DOHH2 (cell line): ENCODE measurements around the gene ARHGAP20.
"Not testable (repeated sequence)": the region's sequence is repeated elsewhere in the genome, so short reads cannot be mapped to it uniquely, and the experiment has no call there.

Source experiments
- H3F3A ChIP-seq: fragments of 200-600 bp; sonication (generic), shearing (Covaris generic); 2 replicates; pipeline ENCODE4 v1.6.0; 2016; ENCODE audit warnings: antibody characterized with exemption, mild to moderate bottlenecking; ENCODE audit not compliant: control insufficient read depth, insufficient read depth
- H3K27ac ChIP-seq: fragments of 200-600 bp; sonication (generic); 2 replicates; pipeline ENCODE4 v1.5.1; 2014; ENCODE audit warnings: low read depth, mild to moderate bottlenecking, low read length, moderate library complexity
- H3K27me3 ChIP-seq: fragments of 200-600 bp; sonication (generic); 2 replicates; pipeline ENCODE4 v1.6.1; 2014; ENCODE audit warnings: mild to moderate bottlenecking, low read length, mixed read lengths; ENCODE audit not compliant: control insufficient read depth
- H3K36me3 ChIP-seq: fragments of 200-600 bp; sonication (generic); 2 replicates; pipeline ENCODE4 v1.6.1; 2014; ENCODE audit warnings: mild to moderate bottlenecking, low read length, moderate library complexity, mixed read lengths; ENCODE audit not compliant: control insufficient read depth
- H3K4me1 ChIP-seq: fragments of 200-600 bp; sonication (generic); 2 replicates; pipeline ENCODE4 v1.6.1; 2014; ENCODE audit warnings: mild to moderate bottlenecking, low read length, mixed read lengths; ENCODE audit not compliant: control insufficient read depth
- H3K4me2 ChIP-seq: fragments of 200-600 bp; sonication (generic); 2 replicates; pipeline ENCODE4 v1.6.0; 2014; ENCODE audit warnings: mild to moderate bottlenecking, low read length, moderate library complexity
- H3K4me3 ChIP-seq: fragments of 200-600 bp; sonication (generic); 2 replicates; pipeline ENCODE4 v1.5.1; 2014; ENCODE audit warnings: mild to moderate bottlenecking, low read length, mixed read lengths
- H3K79me2 ChIP-seq: fragments of 200-600 bp; sonication (generic); 2 replicates; pipeline ENCODE4 v1.6.1; 2014; ENCODE audit warnings: mild to moderate bottlenecking, low read length, mixed read lengths; ENCODE audit not compliant: control insufficient read depth
- H3K9me2 ChIP-seq: fragments of 200-600 bp; sonication (generic); replicated peaks from 2 replicates; pipeline ENCODE4 v1.6.1; 2014; ENCODE audit warnings: mild to moderate bottlenecking, low read length, mixed read lengths; ENCODE audit not compliant: control insufficient read depth
- H3K9me3 ChIP-seq: fragments of 200-600 bp; sonication (generic); 2 replicates; pipeline ENCODE4 v1.6.1; 2014; ENCODE audit warnings: antibody characterized with exemption, low read length, mixed read lengths; ENCODE audit not compliant: control insufficient read depth, insufficient read depth
- H4K20me1 ChIP-seq: fragments of 200-600 bp; sonication (generic); 2 replicates; pipeline ENCODE4 v1.6.0; 2014; ENCODE audit warnings: low read depth, mild to moderate bottlenecking, antibody characterized with exemption, low read length, moderate library complexity; ENCODE audit not compliant: control insufficient read depth, insufficient read depth
- EZH2phosphoT487 ChIP-seq: fragments of 200-600 bp; sonication (generic); IDR thresholded peaks from 2 replicates; pipeline ENCODE4 v1.6.1; 2017; ENCODE audit warnings: borderline replicate concordance, mild to moderate bottlenecking, antibody characterized with exemption, low read length, moderate library complexity, mixed read lengths
- TF ChIP-seq, protein P1 (sequence below): fragments of 200-600 bp; sonication (generic); IDR thresholded peaks from one replicate; pipeline ENCODE4 v1.5.1; 2014; ENCODE audit warnings: antibody characterized with exemption, mild to moderate bottlenecking, low read depth, low read length; ENCODE audit not compliant: poor library complexity, severe bottlenecking

Gene ARHGAP20

DNA sequence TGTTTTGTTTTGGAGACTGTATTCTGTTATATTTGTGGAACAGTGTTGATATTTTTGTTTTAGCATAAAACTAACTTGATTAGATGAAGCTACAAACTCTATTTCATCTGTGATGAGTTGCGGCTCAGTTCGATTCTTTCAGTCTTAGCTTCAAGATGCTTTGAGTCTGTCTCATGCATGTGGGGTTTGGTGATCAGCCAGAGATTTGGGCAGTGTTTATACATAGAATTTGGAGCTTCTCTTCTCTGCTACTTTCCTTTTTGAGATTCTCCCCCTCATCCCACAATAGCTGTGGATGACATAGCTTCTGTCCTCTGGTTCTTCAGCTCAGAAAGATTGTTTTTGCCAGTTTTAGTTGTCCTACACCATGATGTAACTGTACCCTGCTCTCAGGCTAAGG, 90.4 kb downstream of the ARHGAP20 start:
- Histone ChIP-seq H3K4me3 (no peak overlapping the region), H3K4me2 (no peak overlapping the region), H4K20me1 (no peaks in the 10 kb centered on the region), H3K9me2 (no peaks in the 10 kb centered on the region), H3K4me1 (no peaks in the 10 kb centered on the region), H3K27ac (no peak overlapping the region), H3F3A (no peaks in the 10 kb centered on the region), H3K9me3 (no peaks in the 10 kb centered on the region), H3K27me3 (no peaks in the 10 kb centered on the region), H3K36me3 (no peaks in the 10 kb centered on the region), H3K79me2 (no peaks in the 10 kb centered on the region)
- TF ChIP-seq, protein P1, sequence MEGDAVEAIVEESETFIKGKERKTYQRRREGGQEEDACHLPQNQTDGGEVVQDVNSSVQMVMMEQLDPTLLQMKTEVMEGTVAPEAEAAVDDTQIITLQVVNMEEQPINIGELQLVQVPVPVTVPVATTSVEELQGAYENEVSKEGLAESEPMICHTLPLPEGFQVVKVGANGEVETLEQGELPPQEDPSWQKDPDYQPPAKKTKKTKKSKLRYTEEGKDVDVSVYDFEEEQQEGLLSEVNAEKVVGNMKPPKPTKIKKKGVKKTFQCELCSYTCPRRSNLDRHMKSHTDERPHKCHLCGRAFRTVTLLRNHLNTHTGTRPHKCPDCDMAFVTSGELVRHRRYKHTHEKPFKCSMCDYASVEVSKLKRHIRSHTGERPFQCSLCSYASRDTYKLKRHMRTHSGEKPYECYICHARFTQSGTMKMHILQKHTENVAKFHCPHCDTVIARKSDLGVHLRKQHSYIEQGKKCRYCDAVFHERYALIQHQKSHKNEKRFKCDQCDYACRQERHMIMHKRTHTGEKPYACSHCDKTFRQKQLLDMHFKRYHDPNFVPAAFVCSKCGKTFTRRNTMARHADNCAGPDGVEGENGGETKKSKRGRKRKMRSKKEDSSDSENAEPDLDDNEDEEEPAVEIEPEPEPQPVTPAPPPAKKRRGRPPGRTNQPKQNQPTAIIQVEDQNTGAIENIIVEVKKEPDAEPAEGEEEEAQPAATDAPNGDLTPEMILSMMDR, result no peak

DNA sequence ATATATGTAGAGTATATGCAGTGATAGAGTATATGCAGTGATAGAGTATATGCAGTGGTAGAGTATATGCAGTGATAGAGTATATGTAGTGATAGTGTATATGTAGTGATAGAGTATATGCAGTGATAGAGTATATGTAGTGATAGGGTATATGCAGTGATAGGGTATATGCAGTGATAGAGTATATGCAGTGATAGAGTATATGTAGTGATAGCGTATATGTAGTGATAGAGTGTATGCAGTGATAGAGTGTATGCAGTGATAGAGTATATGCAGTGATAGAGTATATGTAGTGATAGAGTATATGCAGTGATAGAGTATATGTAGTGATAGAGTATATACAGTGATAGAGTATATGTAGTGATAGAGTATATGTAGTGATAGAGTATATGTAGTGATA, 92.9 kb downstream of the ARHGAP20 start:
- not testable (repeated sequence) for H3K36me3 ChIP-seq, H3F3A ChIP-seq, H3K4me3 ChIP-seq, H3K79me2 ChIP-seq, H3K27me3 ChIP-seq, H3K9me2 ChIP-seq, H3K9me3 ChIP-seq, H3K4me2 ChIP-seq, H3K27ac ChIP-seq, H3K4me1 ChIP-seq, H4K20me1 ChIP-seq

DNA sequence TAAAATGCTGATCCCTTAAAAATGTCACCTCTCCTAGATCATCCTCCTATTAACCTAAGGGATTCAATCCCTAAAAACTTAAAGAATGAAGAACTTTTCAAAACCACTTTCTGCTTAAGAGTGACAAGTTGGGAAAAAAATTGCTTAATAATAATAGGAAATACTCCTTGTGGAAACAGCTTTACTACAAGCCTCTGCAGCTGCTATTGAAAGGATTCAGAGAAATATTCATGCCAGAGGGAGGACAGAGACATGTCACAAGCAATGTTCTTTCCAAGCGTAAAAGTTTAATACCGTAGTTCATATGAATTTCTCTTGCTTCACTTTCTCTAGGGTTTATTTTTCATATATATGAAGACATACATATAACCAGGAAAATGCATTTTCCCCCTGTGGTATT, 98.2 kb downstream of the ARHGAP20 start:
- TF ChIP-seq, protein P1, result no peak
- TF ChIP-seq EZH2phosphoT487, result no peak
- no peaks in the 10 kb centered on the region for H3K36me3 ChIP-seq
- no peak overlapping the region for H3K27ac ChIP-seq
- H3K4me1 ChIP-seq, result no peaks in the 10 kb centered on the region
- H3K9me3 ChIP-seq, result no peaks in the 10 kb centered on the region
- H3K4me3 ChIP-seq, result no peak overlapping the region
- H3K4me2 ChIP-seq, result no peak overlapping the region
- H4K20me1 ChIP-seq, result no peaks in the 10 kb centered on the region
- no peaks in the 10 kb centered on the region for H3F3A ChIP-seq
- H3K79me2 ChIP-seq, result no peaks in the 10 kb centered on the region
- H3K9me2 ChIP-seq, result no peaks in the 10 kb centered on the region
- no peaks in the 10 kb centered on the region for H3K27me3 ChIP-seq

DNA sequence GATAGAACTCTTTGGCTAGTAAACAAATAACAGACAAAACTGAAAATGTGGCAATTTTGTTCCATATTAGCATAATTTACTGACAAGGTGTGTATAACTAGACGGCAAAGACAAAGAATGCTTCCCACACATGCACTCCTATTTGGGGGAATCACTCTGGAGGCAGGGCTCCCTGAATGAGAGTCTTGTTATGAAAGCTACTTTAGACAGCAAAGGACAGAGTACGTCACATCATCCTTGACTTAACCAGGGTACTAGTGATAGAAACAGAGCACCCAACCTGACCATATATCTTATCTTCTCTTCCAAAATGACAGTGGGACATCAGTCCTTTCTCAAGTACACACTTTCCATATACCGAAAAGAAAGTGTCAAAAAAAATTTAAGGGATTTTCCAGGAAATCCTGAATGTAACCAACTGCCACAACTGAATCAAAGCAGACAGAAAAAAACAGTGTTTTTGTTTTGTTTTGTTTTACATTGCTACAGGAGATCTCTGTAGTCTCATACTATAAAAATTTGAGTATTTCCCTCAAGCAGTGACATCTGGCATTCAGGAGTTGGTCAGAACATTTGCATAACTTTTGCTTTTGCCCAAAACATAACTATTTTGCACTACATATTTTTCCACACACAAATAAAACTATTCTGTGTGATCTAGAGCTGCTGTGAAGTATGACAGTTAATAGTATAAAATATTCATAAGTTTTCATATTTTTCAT, 98.9 kb downstream of the ARHGAP20 start:
- TF ChIP-seq, protein P1, result no peak
- no peak for TF ChIP-seq EZH2phosphoT487
- no peaks in the 10 kb centered on the region for H3F3A ChIP-seq
- H4K20me1 ChIP-seq, result no peaks in the 10 kb centered on the region
- no peak overlapping the region for H3K4me3 ChIP-seq
- no peak overlapping the region for H3K4me2 ChIP-seq
- no peaks in the 10 kb centered on the region for H3K4me1 ChIP-seq
- no peak overlapping the region for H3K27ac ChIP-seq
- no peaks in the 10 kb centered on the region for H3K9me3 ChIP-seq
- H3K27me3 ChIP-seq, result no peaks in the 10 kb centered on the region
- H3K9me2 ChIP-seq, result no peaks in the 10 kb centered on the region
- H3K36me3 ChIP-seq, result no peaks in the 10 kb centered on the region
- H3K79me2 ChIP-seq, result no peaks in the 10 kb centered on the region
